Measurements from ENCODE around the gene FGF5.
A peak's percentile ranks its signal among the peaks of the same experiment; 100 is the strongest.

Gene FGF5

DNA sequence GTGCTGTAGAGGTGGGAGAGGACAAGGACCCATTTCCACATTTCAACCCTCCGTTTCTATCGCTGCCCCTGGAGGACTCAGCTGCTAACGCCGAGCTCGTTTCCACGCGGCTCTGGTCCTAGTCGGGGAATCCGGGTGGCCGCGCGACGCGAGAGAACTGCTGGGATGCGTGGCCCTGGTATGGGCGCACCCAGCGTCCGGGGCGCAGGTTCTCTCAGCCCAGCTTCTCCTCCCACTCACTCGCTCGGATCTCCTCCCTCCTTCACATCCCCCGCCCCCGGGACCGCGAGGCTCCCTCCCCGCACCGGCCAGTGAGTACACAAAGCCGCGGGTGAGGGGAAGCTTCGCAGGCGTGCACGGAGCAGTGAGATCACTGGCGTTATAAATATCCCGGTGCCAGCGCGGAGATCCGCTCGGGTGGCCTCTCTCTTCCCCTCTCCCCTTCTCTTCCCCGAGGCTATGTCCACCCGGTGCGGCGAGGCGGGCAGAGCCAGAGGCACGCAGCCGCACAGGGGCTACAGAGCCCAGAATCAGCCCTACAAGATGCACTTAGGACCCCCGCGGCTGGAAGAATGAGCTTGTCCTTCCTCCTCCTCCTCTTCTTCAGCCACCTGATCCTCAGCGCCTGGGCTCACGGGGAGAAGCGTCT lies at the start of gene FGF5:
Gene FGF5, plus strand, starts transcription at position 412 of the 649 bp plus-strand sequence. Its CDS starts 161 bp downstream, at position 573.
- TF ChIP-seq, protein P1, sequence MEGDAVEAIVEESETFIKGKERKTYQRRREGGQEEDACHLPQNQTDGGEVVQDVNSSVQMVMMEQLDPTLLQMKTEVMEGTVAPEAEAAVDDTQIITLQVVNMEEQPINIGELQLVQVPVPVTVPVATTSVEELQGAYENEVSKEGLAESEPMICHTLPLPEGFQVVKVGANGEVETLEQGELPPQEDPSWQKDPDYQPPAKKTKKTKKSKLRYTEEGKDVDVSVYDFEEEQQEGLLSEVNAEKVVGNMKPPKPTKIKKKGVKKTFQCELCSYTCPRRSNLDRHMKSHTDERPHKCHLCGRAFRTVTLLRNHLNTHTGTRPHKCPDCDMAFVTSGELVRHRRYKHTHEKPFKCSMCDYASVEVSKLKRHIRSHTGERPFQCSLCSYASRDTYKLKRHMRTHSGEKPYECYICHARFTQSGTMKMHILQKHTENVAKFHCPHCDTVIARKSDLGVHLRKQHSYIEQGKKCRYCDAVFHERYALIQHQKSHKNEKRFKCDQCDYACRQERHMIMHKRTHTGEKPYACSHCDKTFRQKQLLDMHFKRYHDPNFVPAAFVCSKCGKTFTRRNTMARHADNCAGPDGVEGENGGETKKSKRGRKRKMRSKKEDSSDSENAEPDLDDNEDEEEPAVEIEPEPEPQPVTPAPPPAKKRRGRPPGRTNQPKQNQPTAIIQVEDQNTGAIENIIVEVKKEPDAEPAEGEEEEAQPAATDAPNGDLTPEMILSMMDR (conservative IDR thresholded peaks at IDR 0.05; ENCODE audit: low read depth, low read length), result no peak
- peak; percentile 80 for DNase-seq (ENCODE audit: low read depth)
- peak within 1 kb of the TSS; percentile 95 for H3K4me3 ChIP-seq (ENCODE audit: low read length)

GRCh38 chr4:80219301-80220025 lies 47.0 kb upstream of the FGF5 start:
- DNase-seq (ENCODE audit: low read depth), result no peak
- no peak overlapping the region for H3K4me3 ChIP-seq (ENCODE audit: low read length)
- TF ChIP-seq, protein P1 (conservative IDR thresholded peaks at IDR 0.05; ENCODE audit: low read depth, low read length), result no peak

- DNase-seq (ENCODE audit: low read depth), result no peak
These were observed 45.8 kb upstream of the FGF5 start for GRCh38 chr4:80220711-80221110.

GRCh38 chr4:80221161-80221560 lies 45.3 kb upstream of the FGF5 start:
- TF ChIP-seq, protein P1 (conservative IDR thresholded peaks at IDR 0.05; ENCODE audit: low read depth, low read length), result peak; percentile 45
- H3K4me3 ChIP-seq (ENCODE audit: low read length), result no peak overlapping the region
- no peak for DNase-seq (ENCODE audit: low read depth)

More at GRCh38 chr4:80220711-80221110, 45.8 kb upstream of the FGF5 start:
- no peak overlapping the region for H3K4me3 ChIP-seq (ENCODE audit: low read length)
- TF ChIP-seq, protein P1 (conservative IDR thresholded peaks at IDR 0.05; ENCODE audit: low read depth, low read length), result no peak

GRCh38 chr4:80225595-80225994 lies 40.9 kb upstream of the FGF5 start:
- DNase-seq (ENCODE audit: low read depth), result no peak
- TF ChIP-seq, protein P1 (conservative IDR thresholded peaks at IDR 0.05; ENCODE audit: low read depth, low read length), result no peak
- H3K4me3 ChIP-seq (ENCODE audit: low read length), result no peak overlapping the region

DNA sequence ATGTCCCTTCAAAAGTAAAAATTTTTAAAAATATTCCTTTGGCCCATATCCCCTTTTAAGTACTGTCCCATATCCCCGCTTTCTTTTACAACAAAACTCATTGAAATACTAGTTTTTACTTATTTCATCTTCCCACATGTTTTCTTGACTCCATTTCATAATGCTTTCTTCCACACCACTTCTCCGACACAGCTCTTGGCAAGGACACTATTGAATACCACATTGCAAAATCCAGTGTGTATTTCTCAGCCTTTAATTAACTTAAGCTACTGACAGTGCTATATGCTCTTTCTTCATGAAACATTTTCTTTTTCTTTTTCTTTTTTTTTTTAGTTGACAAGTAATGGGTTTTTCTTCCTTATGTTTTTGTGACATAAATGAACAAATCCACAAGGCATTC lies 40.4 kb upstream of the FGF5 start:
- no peak for DNase-seq (ENCODE audit: low read depth)
- TF ChIP-seq, protein P1 (conservative IDR thresholded peaks at IDR 0.05; ENCODE audit: low read depth, low read length), result no peak
- no peak overlapping the region for H3K4me3 ChIP-seq (ENCODE audit: low read length)

GRCh38 chr4:80228460-80228859 lies 38.0 kb upstream of the FGF5 start:
- TF ChIP-seq, protein P1 (conservative IDR thresholded peaks at IDR 0.05; ENCODE audit: low read depth, low read length), result no peak
- no peak for DNase-seq (ENCODE audit: low read depth)

More at GRCh38 chr4:80228460-80228859, 38.0 kb upstream of the FGF5 start:
- H3K4me3 ChIP-seq (ENCODE audit: low read length), result no peak overlapping the region
